HG03196 (cell line): Measurements from ENCODE around the gene OVOL2.
"Not testable (repeated sequence)": the region's sequence is repeated elsewhere in the genome, so short reads cannot be mapped to it uniquely, and the experiment has no call there.

Experiments used
- ATAC-seq: cut with Tn5 transposase; IDR thresholded peaks from one replicate; pipeline ENCODE4 v1.9.1; 2021; ENCODE audit not compliant: unreplicated experiment

OVOL2 gene

DNA sequence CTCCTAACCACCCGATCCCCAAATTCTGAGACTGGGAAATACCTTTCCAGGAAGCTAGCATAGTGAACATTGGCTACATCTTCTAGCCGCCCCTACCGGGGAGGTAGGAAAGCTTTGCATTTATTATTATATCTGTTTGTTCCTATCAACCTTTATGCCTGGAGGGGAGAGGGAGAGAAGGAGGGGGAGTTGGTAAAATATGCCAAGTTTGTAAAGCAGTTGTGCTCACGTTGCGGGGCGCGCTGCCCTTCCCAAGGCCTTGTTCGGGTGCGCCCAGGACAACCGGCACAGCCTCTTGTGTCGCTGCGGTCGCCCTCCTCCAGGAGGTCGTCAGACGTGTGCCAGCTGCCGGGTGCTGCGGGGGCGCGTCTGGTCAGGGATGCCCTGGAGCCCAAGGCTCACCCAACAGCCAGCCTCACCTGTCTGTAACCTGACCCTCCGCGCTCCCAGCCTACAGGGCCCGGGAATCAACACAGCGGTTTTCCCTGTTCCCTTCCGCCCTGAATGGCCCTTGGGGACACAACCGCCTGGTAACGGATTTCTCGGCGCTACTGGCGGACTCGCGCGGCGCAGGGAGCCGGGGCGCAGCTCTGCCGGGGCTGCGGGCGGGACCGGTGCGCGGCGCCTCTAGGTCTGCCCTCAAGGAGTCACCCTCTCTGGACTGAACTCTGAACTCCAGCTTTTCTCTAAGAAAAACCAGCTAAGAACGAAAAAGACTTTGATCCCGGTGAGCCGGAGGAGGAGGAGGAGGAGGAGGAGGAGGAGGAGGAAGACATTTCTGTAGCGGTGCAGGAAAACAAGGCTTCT is 1.1 kb upstream of the OVOL2 start:
- ATAC-seq, result no peak

DNA sequence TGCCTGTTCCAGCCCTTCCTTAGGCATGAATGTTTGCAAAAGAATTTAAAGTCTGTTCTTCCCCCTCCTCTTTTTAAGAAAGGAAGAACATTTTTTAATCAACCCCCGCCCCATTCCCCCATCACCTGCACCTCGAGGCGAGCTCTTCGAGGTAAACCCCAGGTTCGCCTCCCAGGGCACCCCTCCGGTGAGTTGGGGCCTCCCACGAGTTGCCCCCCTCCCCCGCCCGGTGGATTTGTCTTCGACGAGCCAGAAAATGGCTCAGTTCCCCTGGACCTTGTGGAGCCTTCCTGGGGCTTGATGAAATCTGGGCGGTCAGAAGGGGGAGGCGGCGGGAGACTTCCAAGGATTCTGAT is 256 bp upstream of the OVOL2 start:
- ATAC-seq, result no peak

DNA sequence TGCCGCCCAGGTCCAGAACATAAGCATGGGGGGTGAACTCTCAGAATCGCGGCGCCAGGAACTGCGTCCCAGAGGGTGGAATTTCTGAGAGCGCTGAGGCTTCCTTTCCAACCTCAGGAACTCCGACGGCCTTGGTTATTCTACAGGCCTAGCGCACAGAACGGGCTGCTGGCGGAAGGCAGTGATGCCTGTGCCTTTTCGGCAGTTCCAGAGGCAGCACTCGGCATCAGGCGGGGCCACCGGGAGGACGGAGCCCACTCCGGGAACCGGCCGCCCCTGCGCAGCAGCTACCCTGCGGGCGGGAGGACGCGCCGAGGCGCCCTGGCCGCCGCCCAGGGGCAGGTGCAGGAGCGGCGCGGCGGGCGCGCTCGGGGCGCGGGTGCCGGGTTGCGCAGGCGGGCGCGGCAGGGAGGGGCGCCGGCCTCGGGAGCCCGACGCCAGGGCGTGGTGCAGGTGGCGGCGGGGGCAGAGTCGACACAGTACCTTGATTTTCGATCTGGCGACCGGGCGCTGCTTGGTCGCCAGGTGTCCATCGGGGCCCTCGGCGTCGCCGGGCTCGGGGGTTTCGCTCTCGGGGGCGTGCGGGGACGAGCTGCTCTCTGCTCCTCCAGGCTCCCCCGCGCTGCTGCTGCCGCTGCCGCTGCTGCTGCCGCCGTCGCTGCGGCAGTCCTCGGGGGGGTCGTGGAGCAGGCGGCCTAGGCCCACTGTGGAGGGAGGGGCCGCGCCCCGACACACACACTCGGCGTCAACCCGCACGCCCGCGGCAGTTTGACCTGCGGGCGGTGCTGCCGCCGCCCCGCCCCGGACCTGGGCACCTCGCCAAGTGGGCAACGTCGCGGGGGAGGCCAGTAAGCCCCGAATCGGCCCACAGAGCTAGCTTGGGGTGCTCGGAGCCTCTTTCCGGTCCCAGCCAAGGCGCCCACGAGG is 1.3 kb downstream of the OVOL2 start:
- no peak for ATAC-seq

DNA sequence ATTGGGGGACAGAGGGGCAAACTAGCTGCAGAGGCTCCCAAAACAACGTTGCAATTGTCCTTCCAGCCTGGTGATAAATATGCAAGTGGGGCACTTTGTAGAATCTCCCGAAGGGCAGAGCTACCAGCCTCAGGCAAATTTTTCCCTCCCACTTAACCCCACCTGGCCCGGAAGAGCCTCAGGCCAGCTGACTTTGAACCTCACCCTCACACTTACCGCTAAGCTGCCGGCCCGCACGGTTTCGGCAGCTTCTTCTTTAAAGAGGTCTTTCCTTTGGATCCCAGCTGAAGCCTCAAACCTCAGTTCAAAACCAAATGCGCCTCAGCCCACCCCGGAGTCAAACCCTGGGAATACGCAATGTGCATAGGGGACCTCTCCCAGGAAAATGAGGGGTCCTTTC is 2.5 kb downstream of the OVOL2 start:
- no peak for ATAC-seq

DNA sequence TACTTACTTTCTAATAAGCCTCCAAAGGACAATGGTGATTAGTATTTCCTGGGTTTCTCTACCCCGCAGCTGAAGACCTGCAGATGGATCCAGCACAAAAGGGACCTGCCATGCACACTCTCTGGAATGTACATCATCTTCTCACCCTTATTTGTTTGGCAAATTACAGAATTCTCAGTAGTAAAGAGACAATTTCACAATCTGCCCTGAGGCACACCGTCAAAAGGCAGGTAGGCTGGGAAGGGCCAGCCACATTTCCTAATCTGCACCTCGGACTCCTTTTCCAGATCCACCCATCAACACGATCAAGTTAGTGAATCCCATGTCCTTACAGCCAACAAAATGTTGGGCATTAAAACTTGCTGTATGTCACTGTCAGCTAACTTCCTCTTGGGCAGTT is 4.9 kb downstream of the OVOL2 start:
- ATAC-seq, result no peak

DNA sequence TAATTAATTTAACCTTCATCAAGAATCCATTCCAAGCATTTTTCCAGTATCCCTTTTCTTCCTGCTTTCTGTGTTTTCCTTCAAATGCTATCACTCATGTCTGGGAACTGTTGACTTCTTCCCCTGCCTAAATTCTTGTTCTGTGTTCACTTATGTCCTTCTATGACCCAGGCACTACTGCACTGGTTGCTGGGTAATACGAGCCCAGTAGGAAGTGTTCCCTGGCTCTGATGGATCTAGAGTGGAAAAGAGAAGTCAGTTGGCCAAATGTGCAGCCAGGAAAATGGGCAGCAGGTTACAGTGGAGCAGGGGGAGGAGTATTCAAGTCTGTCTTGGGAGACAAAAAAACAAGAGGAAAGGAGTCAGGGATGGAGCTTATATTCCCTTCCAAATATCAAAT is 7.1 kb downstream of the OVOL2 start:
- no peak for ATAC-seq

DNA sequence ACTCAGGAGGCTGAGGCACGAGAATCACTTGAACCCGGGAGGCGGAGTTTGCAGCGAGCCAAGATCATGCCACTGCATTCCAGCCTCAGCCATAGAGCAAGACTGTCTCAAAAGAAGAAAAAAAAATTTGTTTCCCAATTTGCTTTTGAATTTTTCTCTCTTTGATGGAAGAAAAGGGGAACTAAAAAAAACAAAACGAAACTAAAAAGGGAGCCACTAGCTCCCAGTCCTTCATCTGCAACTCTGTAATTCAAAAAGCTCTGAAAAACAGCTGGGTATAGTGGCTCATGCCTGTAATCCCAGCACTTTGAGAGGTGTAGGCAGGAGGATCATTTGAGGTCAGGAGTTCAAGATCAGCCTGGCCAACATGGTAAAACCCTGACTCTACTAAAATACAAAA is 9.5 kb downstream of the OVOL2 start:
- no peak for ATAC-seq

DNA sequence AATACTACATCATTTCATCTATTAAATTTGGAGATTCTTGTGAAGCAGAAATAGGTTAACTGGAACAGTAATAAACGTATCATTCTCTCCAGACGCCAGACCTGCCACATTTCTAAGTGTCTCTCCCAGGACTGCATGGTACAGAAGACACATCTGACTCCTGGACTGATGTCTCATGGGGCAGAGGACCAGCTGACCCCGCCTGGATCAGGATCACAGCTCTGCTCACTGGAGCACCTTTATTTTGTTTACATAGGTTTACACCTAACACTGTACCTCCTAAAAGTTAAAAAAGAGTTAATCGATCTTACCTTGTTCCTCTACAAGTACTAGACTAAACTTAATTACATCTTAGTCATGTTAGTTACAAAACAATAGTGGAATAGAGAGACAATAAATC is 11.2 kb downstream of the OVOL2 start:
- no peak for ATAC-seq

DNA sequence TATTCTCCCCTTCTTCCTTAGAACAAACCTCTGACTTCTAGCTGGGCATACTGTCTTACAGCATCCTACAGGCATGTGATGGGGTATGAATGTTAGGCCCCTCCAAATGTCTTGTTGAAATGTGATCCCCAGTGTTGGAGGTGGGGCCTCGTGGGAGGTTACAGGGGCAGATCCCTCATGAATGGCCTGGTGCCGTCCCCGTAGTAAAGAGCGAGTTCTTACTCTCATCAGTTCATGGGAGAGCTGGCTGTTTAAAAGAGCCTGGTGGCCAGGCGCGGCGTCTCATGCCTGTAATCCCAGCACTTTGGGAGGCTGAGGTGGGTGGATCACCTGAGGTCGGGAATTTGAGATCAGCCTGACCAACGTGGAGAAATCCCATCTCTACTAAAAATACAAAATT is 15.5 kb downstream of the OVOL2 start:
- ATAC-seq, result no peak

DNA sequence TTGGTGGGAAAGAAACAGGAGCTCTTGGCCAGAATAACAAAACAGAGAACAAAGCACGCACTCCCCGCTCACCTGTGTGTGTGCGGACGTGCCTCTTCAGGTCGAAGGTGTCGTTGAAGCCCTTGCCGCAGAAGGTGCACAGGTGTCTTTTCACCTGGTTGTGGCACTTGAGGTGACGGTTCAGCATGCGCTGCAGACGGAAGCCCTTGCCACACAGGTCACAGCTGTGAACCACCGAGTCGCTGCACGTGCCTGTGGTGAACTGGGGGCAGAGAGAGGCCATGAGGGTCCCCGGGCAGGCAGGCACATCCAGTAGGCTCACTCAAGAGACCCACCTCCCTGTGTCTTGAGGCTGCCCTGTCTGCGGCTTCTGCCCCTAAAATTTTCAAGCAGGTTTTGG is 16.3 kb downstream of the OVOL2 start:
- no peak for ATAC-seq

DNA sequence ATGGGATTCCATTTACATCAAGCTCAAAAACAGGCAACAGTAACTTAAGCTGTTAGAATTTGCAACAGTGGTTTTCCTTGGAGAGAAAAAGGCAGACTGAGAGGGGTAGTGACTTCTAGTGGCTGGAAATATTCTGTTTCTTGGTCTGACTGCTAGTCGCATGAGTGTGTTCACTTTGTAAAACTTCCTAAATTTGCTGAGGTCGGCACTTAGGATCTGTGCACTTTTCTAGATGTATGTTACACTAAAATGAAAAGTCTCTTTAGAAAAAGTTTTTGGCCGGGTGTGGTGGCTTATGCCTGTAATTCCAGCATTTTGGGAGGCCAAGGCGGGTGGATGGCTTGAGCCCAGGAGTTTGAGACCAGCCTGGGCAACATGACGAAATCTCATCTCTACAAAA is 18.7 kb downstream of the OVOL2 start:
- no peak for ATAC-seq

DNA sequence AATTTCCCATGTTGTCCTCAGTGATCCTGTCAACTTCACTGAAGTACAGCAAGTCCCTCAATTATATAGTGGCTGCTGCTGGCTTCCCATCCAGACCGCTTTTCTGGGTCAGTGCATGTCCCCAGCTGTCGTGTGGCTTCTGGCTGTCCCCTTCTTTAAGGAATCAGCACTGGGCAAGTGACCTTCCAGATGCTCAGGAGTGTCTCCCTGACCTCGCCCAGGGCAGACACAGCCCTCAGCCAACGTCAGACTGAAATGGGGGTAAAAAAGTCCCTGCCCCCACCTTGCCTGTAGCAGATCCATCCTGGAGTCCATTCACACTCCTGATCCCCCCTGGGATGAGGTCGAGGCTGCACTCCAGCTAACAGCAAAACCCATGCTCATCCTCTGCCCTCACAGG is 23.7 kb downstream of the OVOL2 start:
- ATAC-seq, result no peak

DNA sequence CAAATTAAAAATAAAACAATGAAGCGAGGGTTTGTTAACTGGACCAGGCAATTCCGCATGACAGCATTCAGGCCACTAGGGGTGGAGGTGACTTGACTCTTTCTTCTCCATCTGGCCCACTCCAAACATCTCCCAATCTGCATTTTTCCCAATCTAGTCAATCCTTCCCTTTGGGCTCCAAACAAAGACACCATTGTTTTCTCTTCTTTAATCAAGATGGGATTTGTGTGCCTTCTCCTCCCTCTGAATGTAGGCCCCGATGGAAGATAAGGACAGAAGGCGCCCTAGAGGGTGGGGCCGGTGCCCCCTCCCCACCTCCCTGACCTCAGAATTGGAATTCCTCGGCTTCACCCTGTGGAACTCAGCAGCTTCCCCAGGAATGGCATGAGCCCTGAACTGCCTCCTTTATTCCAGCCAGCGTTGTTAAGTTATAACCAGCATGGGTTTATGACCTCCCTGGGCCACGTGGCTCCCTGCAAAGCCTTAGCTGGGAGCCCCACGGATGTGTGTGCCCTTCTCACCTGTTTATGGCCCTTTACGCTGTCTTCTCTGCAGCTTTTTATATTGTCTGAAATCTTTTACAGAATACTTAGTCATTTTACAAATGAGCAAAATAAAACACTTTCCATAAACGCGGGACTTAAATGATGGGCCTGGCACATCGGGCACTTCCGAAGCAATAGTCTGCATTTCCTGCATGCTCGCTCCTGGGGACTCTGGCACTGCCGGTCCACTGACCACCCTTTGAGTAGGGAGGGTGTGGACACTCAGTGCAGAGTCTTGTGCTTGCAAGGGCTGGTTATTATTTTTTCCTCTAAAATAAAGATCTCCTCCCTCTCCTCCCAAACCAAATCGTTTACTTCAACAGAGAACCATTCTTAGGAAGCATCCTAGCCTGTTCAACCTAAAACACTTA is 24.5 kb downstream of the OVOL2 start:
- ATAC-seq, result no peak

DNA sequence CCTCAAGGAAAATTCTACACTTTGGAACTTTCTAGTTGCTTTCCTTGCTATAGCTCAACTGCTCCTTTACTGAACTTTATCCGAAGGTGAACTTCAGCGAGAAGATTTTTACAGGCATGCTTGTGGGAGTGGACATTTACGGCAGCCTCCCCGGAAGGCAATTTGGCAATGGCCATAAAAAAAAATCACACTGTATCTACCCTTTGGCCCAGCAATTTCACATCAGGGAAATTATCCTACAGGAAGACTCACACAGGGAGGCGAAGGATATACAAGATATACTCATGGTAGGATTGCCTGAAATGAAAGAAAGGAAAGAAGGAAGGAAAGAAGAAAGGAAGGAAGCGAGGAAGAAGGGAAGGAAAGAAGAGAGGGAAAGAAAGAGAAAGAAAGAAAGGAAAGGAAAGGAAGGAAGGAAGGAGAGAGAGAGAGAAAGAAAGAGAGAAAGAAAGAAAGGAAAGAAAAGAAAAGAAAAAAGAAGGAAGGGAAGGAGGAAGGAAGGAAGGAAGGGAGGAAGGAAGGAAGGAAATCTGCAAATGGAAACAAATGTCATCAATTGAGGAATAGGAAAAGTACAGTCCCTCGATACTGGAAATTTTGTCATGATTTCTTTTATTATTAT is 25.7 kb downstream of the OVOL2 start:
- no peak for ATAC-seq

DNA sequence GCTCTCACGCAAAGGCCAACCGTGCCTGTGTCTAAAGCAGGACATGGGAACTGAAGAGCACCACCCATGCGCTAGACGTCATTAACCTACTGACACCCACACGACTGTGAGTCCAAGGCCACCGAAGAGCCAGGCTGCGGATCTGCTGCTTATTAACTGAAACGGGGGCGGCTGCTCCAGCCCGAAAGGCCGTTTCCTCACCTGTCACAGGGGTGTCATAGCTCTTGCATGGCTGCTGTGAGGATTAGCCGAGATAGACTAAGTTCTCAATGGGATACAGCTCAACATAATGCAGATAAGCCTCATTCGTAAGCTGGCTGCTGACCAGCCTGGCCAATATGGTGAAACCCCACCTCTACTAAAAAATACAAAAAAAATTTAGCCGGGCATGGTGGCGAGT is 26.7 kb downstream of the OVOL2 start:
- no peak for ATAC-seq

DNA sequence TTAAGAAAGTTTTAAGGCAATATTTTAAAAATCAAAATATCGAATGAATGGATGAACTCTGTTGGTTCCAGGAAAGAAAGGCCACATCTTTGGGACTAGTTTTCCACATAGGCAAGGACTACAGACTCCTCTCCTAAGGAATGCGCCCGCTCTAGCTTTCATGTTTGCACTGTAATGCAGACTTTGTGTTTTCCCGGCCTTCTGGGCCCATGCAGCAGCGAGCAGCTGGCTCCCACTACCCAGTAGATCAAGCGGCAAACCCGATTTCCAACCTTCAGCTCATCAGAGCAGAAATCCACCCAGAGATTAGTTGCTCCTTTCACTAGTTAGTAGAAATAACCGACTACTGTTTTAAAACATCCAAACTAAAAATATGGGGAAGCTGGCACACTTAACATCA is 27.7 kb downstream of the OVOL2 start:
- no peak for ATAC-seq

DNA sequence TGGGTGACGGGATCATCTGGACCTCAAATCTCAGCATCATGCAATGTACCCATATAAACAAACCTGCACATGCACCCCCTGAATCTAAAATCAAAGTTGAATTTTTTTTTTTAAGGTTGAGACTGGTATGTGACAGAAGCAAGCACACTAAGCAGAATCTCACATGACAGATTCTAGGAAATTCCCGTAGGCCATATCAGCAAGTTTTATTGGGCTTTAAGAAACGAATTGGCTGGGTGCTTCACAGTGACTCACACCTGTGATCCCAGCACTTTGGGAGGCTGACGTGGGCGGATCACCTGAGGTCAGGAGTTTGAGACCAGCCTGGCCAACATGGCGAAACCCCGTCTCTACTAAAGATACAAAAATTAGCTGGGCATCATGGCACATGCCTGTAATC is 30.7 kb downstream of the OVOL2 start:
- not testable (repeated sequence) for ATAC-seq

DNA sequence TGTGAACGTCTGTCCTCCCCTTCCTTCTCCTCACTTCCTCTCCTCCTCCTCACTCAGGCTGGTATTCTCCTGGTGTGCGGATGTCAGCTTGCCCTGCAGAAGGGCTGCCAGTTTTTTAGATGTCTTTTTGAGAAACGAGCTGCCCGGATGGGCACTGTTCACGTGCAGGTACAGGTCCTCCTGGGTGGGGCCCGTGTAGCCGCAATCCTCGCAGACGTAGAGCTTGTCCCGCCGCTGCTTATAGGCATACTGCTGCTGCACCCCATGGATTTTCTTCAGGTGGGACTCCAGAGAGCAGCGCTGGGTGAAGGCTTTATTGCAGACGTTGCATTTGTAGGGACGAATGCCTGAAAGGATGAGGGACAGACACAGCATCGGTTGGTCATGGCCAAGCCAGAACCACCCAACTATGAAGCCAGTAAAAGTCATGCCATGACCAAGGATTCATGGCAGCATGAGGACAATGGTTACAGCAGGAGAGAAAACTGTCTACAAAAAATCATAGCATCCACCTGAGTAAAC is 33.0 kb downstream of the OVOL2 start:
- no peak for ATAC-seq

DNA sequence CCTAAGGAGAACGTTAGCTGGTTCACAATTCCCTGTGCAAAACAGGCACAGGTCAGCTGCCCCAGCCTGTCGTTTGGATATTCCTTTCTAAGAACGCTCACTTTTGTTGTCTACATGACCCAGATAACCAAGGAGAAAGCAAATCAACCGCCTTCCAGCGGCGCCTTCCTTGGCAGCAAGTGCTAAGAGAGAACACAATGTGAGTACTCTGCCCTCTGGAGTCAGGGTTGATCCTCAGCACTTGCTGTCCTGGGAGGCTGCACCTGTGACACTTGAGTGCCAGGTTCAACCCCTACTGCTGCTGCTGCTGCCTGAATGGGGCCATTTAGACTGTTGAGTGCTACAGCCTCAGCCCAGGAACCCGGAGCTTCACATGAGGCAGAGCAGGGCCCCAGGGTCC is 36.8 kb downstream of the OVOL2 start:
- ATAC-seq, result no peak

DNA sequence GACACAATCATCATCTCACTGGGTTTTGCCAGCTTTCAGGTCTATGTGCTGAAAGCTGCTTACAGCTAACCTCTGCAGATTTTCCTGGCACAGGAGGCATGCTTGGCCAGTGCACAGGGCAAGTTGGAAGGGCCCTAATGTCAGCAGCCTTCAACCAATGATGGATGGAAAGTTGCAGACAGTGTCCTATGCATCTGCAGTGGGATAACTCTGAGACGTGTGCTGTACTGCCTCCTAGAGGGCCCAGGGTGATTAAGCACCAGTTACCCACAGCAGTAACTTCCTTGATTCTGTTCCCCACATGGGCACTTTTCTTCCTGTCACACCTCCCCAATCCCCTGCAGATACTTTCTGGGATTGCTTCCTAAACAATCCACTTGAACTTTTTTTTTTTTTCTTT is 38.6 kb downstream of the OVOL2 start:
- ATAC-seq, result no peak

DNA sequence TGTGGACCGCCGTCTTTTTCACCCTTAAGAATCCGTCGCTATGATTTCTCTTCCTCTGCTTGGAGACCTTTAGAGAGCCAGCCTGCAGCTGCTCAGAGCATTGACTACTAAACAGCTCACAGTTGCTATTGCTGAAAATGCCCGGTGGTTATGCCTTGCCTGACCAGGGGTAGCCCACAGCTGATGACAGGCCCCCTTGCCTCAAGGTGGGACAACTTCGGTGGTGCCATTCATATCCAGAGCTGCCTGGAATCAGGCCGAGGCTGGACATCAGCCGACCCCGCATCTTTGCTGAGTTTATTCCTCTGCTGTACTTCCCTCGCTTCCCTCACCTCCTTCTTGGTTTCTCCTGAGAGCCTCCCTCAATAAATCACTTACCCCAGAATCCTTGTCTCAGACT is 39.6 kb downstream of the OVOL2 start:
- ATAC-seq, result no peak
